MG63 (cell line): ENCODE measurements around the gene APOA1. TPM values are rescaled to one million over a fixed set of nuclear protein-coding genes. Genes with fewer than 3 reads are reported as not detected.

Experiments used
- DNase-seq: peaks from one replicate; pipeline ENCODE4 v3.0.0-alpha.2; 2020
- H3K27me3 ChIP-seq: fragments of 250-450 bp; sonication (Bioruptor Pico); 2 replicates; pipeline ENCODE4 v1.5.1; 2020; ENCODE audit warnings: mild to moderate bottlenecking, moderate library complexity
- H3K36me3 ChIP-seq: fragments of 250-450 bp; sonication (Bioruptor Pico); 2 replicates; pipeline ENCODE4 v1.5.1; 2020; ENCODE audit warnings: mild to moderate bottlenecking, moderate library complexity
- H3K4me3 ChIP-seq: fragments of 250-450 bp; sonication (Bioruptor Pico); 2 replicates; pipeline ENCODE4 v1.5.1; 2020; ENCODE audit warnings: mild to moderate bottlenecking, moderate library complexity
- H3K9me3 ChIP-seq: fragments of 250-450 bp; sonication (Bioruptor Pico); 2 replicates; pipeline ENCODE4 v1.5.1; 2020; ENCODE audit warnings: mild to moderate bottlenecking, moderate library complexity
- total RNA-seq: library from RNA; depleted of rRNA; stranded (reverse); fragments of >200 nt; shearing (Covaris generic); gene quantifications from 2 replicates; pipeline ENCODE4 v1.2.3, GENCODE V29; 2014; ENCODE audit warnings: low replicate concordance

APOA1 gene
- total RNA-seq, 1 experiment from 2014 or later = not detected

DNA sequence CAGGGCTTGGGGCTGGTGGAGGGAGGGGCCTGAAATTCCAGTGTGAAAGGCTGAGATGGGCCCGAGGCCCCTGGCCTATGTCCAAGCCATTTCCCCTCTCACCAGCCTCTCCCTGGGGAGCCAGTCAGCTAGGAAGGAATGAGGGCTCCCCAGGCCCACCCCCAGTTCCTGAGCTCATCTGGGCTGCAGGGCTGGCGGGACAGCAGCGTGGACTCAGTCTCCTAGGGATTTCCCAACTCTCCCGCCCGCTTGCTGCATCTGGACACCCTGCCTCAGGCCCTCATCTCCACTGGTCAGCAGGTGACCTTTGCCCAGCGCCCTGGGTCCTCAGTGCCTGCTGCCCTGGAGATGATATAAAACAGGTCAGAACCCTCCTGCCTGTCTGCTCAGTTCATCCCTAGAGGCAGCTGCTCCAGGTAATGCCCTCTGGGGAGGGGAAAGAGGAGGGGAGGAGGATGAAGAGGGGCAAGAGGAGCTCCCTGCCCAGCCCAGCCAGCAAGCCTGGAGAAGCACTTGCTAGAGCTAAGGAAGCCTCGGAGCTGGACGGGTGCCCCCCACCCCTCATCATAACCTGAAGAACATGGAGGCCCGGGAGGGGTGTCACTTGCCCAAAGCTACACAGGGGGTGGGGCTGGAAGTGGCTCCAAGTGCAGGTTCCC, 7.8 kb downstream of the APOA1 start, which contains the start of gene APOC3:
Gene APOC3 (plus strand): TSS at position 383 of the 659 bp plus-strand sequence. CDS start 676 bp downstream, outside the sequence.
- Histone ChIP-seq H3K9me3 (no peaks in the 10 kb centered on the region), H3K4me3 (no peak within 1 kb of the TSS), H3K36me3 (no peaks in the 10 kb centered on the region), H3K27me3 (no peaks in the 10 kb centered on the region)
- no peak for DNase-seq

DNA sequence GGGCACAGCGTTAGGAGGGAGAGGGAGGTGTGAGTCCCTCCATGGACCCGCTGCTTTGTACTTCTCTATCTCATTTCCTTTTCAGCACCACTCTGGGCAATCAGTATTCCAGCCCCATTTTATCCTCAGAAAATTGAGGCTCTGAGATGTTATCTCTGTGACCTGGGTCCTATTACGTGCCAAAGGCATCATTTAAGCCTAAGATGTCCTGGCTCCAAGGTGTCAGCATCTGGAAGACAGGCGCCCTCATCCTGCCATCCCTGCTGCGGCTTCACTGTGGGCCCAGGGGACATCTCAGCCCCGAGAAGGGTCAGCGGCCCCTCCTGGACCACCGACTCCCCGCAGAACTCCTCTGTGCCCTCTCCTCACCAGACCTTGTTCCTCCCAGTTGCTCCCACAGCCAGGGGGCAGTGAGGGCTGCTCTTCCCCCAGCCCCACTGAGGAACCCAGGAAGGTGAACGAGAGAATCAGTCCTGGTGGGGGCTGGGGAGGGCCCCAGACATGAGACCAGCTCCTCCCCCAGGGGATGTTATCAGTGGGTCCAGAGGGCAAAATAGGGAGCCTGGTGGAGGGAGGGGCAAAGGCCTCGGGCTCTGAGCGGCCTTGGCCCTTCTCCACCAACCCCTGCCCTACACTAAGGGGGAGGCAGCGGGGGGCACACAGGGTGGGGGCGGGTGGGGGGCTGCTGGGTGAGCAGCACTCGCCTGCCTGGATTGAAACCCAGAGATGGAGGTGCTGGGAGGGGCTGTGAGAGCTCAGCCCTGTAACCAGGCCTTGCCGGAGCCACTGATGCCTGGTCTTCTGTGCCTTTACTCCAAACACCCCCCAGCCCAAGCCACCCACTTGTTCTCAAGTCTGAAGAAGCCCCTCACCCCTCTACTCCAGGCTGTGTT, 8.5 kb downstream of the APOA1 start:
- H3K9me3 ChIP-seq = no peaks in the 10 kb centered on the region
- no peaks in the 10 kb centered on the region for H3K27me3 ChIP-seq
- H3K4me3 ChIP-seq = no peak overlapping the region
- no peak for DNase-seq
- no peaks in the 10 kb centered on the region for H3K36me3 ChIP-seq

GRCh38 chr11:116827461-116827860, 10.0 kb downstream of the APOA1 start:
- no peaks in the 10 kb centered on the region for H3K27me3 ChIP-seq
- H3K9me3 ChIP-seq = no peaks in the 10 kb centered on the region
- H3K4me3 ChIP-seq = no peak overlapping the region
- DNase-seq = no peak
- H3K36me3 ChIP-seq = no peaks in the 10 kb centered on the region

- Histone ChIP-seq H3K36me3 (no peaks in the 10 kb centered on the region), H3K4me3 (no peak overlapping the region), H3K27me3 (no peaks in the 10 kb centered on the region), H3K9me3 (no peaks in the 10 kb centered on the region)
- no peak for DNase-seq
These were observed 10.5 kb downstream of the APOA1 start for GRCh38 chr11:116826751-116827431.

DNA sequence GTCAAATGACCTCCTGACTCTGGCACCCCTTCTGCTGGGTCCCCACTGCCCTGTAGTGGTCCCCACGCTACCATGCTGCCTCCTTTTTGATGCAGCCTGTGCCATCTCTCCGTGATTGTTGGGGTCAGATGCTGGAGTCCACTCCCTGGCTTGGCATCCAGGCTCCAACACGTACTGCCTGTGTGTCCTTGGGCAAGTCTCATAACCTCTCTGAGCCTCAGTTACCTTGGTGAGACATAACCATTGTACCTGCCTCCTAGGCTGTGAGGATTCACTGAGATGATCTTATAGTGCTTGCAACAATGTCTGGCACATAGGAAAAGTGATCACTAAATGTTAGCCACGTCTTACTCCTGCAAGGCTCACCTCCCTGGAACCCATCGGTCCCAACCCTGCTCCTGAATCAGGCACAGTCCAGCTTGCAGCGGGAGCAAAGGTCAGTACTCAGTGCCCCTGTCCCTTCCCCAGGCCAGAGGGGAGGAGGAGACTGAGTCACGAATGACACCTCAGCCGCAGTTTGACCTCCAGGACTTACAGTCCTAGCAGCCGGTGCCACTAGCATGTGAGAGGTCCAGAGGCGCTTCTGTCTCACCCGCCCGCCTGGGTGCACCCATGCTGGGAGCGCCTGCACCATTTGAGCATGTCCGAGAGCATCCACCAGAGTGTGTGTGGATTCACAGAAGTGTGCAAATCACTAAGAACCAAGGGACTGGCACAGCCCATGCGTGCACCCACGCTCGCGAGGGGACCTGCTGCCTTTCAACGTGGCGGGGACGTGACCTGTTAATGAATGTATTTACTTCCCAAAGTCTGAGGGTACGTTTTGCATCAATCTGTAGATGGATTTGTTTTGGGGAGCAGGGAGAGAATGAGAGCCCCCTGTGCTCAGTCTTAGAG, 11.3 kb downstream of the APOA1 start:
- no peaks in the 10 kb centered on the region for H3K9me3 ChIP-seq
- no peak overlapping the region for H3K4me3 ChIP-seq
- no peak for DNase-seq
- no peaks in the 10 kb centered on the region for H3K27me3 ChIP-seq
- no peaks in the 10 kb centered on the region for H3K36me3 ChIP-seq

DNA sequence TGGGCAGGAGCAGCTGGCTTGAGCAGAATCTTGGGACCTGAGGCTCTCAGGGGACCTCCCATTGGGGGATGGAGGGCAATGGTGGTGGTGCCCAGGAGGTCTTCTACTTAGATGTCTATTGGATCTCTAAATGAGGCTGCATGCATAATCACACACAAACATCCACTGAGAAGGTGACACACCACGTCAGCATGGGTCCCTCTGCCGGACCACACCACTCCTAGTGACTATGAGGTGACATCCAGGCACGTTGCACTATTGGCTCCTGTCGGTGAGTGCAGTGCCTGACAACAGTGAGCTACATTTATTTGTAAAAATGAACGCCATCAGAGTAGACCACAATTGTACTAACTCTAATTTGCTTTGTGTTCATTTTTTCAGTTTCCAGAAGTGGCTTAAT, 12.0 kb downstream of the APOA1 start:
- no peaks in the 10 kb centered on the region for H3K27me3 ChIP-seq
- DNase-seq = no peak
- H3K36me3 ChIP-seq = no peaks in the 10 kb centered on the region
- no peak overlapping the region for H3K4me3 ChIP-seq
- H3K9me3 ChIP-seq = no peaks in the 10 kb centered on the region

- Histone ChIP-seq H3K4me3 (no peak within 1 kb of the TSS), H3K9me3 (no peaks in the 10 kb centered on the region), H3K27me3 (no peaks in the 10 kb centered on the region), H3K36me3 (no peaks in the 10 kb centered on the region)
- DNase-seq = no peak
These were observed 14.2 kb downstream of the APOA1 start, which contains the start of gene APOA4 for GRCh38 chr11:116823031-116823843. APOA4 (minus strand) TSS chr11:116823304; CDS start chr11:116823191, 113 bp downstream.

- no peaks in the 10 kb centered on the region for H3K36me3 ChIP-seq
- H3K4me3 ChIP-seq = no peak overlapping the region
- no peaks in the 10 kb centered on the region for H3K9me3 ChIP-seq
- DNase-seq = no peak
- H3K27me3 ChIP-seq = no peaks in the 10 kb centered on the region
These were observed 14.8 kb downstream of the APOA1 start for GRCh38 chr11:116822575-116822974.

GRCh38 chr11:116821050-116821918, 16.1 kb downstream of the APOA1 start:
- H3K36me3 ChIP-seq = no peaks in the 10 kb centered on the region
- no peaks in the 10 kb centered on the region for H3K27me3 ChIP-seq
- H3K4me3 ChIP-seq = no peak overlapping the region
- H3K9me3 ChIP-seq = no peaks in the 10 kb centered on the region
- no peak for DNase-seq

GRCh38 chr11:116819049-116819448, 18.4 kb downstream of the APOA1 start:
- no peak for DNase-seq
- Histone ChIP-seq H3K27me3 (no peaks in the 10 kb centered on the region), H3K4me3 (no peak overlapping the region), H3K9me3 (no peaks in the 10 kb centered on the region), H3K36me3 (no peaks in the 10 kb centered on the region)

GRCh38 chr11:116814502-116814901, 22.9 kb downstream of the APOA1 start:
- Histone ChIP-seq H3K9me3 (no peaks in the 10 kb centered on the region), H3K4me3 (no peak overlapping the region), H3K36me3 (no peaks in the 10 kb centered on the region), H3K27me3 (no peaks in the 10 kb centered on the region)
- DNase-seq = no peak

GRCh38 chr11:116813781-116814471, 23.5 kb downstream of the APOA1 start:
- Histone ChIP-seq H3K9me3 (no peaks in the 10 kb centered on the region), H3K36me3 (no peaks in the 10 kb centered on the region), H3K4me3 (no peak overlapping the region), H3K27me3 (no peaks in the 10 kb centered on the region)
- DNase-seq = no peak

DNA sequence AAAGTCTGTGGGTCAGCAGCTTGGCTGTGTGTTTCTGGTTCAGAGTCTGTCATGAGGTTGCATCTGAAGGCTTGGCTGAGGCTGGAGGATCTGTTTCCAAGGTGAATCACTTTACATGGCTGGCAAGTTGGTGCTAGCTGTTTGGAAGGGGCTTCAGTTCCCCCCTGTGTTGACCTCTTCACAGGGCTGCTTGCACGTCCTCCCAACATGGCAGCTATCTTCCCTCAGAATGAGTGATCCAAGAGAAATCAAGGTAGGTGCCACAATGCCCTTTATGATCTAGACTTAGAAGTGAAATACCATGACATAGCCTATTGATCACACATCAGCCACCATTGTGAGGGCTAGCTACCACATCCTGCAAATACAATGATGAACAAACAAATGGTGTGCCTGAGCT, 24.3 kb downstream of the APOA1 start:
- Histone ChIP-seq H3K36me3 (no peaks in the 10 kb centered on the region), H3K9me3 (no peaks in the 10 kb centered on the region), H3K4me3 (no peak overlapping the region), H3K27me3 (no peaks in the 10 kb centered on the region)
- DNase-seq = no peak

- no peak for DNase-seq
- H3K4me3 ChIP-seq = no peak overlapping the region
- no peaks in the 10 kb centered on the region for H3K27me3 ChIP-seq
- H3K9me3 ChIP-seq = no peaks in the 10 kb centered on the region
- H3K36me3 ChIP-seq = no peaks in the 10 kb centered on the region
These were observed 25.3 kb downstream of the APOA1 start for GRCh38 chr11:116812109-116812508.
